T-helper 1 cell (primary cell): ENCODE results near the gene TIMM13.

ENCODE experiments used
- DNase-seq, 5 donors: peaks; one replicate each; pipeline ENCODE4 v3.0.0-alpha.2; 2012 to 2020

Gene TIMM13

DNA sequence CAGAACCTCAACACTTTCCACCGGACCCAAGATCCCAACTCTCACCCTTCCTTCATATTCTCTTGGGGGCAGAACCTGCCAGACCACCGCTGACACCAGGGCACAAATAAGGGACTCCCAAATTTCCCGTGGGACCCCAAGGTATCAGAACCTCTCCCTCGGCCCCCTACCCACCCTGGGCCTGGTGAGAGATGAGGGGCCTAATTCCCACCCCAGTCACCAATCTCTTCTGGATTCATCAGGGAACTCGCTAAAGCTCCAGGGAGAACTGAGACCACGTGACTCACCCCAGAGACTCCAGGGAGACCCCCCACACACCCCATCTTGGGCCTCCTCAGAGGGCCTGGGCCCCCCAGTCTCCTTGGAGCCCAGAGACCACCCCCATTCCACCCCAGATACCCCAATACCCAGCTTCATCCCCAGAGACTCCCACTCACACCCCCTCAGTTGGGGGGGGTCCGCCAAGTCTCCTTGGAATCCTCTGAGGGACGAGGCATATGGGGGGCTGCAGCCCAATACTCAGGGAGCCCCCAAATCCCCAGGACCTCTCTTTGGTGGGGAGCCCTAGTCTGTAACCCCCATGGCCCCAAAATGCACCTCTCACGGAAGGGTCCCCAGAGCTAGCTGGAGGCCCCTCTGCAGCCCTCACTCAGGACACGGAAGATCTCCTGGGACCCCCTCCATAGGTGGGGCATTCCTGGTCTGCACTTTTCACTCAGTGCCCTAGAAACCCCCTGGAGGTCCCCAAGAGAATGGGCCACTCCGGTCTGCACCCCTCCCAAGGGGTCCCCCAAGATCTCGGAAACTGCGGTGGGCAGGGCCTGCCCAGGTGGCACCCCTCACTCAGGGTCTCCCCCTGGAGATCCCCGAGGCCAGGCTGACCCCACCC lies 27.8 kb upstream of the TIMM13 start:
- no peak for DNase-seq

GRCh38 chr19:2454199-2454961 lies 27.0 kb upstream of the TIMM13 start:
- no peak for DNase-seq

DNA sequence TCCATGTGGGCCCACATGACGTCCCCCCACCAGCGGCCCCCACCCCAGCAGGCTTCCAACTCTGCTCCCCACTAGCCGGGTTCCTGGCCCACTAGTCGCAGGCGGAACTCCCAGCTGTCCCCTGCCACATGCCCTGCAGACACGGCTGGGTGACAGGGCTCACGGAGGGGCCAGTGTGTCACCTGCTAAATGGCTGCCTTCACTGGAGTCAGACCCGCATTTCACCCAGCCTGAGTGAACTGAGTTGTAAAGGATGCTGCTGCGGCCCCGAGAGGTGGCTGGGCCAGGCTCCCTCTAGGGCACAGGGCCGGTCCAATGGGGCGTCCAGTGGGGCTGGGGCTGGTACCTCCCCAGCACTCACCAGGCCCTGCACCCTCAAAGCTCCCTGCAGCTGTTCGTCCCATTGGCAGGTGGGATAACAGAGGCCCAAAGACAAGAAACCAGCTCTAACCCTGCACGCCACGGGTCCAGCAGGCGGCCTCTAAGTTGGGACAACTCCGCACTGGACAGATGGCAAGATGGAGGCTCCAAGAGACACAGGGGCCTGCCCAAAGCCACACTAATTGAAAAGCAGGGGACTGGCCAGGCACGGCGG lies 26.1 kb upstream of the TIMM13 start:
- DNase-seq: no peak

DNA sequence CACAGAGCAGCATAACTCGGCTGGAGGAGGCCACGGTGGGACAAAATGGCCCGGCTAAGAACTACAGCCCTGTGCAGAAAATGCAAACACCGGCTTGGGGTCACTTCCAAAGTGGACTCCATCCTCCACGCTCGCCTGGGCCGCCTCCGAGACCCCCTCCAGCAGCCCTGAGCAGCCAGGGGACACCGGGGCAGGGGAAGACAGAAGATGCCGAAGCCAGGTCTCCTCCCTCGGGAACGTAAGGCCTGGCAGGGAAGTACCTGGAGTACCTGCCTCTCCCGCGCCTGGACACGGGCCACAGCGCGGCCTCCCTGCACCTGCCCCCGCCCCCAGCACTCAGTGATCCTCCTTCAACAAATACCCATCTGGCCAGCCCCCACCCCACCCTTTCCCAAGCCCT lies 24.4 kb upstream of the TIMM13 start:
- no peak for DNase-seq

GRCh38 chr19:2451138-2451537 lies 23.8 kb upstream of the TIMM13 start:
- DNase-seq: no peak

GRCh38 chr19:2449019-2449418 lies 21.6 kb upstream of the TIMM13 start:
- no peak for DNase-seq

DNA sequence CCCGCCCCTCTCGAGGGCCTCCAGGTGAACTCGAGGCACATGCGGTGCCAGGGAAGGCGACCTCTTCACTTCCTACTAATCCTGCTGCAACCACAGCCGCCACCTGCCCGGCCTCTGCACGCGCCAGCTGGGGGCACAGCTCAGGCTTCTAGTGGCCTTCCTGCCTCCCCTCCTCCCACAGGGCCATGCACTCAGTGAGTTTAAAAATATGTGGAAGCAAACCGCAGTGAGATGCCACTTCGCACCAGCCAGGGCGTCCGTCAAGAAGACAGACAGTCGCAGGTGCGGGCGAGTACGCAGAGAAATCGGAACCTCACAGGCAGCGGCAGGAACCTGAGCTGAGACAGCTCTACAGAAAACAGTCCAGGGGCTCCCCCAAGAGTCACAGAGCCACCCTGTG lies 19.0 kb upstream of the TIMM13 start:
- no peak for DNase-seq

DNA sequence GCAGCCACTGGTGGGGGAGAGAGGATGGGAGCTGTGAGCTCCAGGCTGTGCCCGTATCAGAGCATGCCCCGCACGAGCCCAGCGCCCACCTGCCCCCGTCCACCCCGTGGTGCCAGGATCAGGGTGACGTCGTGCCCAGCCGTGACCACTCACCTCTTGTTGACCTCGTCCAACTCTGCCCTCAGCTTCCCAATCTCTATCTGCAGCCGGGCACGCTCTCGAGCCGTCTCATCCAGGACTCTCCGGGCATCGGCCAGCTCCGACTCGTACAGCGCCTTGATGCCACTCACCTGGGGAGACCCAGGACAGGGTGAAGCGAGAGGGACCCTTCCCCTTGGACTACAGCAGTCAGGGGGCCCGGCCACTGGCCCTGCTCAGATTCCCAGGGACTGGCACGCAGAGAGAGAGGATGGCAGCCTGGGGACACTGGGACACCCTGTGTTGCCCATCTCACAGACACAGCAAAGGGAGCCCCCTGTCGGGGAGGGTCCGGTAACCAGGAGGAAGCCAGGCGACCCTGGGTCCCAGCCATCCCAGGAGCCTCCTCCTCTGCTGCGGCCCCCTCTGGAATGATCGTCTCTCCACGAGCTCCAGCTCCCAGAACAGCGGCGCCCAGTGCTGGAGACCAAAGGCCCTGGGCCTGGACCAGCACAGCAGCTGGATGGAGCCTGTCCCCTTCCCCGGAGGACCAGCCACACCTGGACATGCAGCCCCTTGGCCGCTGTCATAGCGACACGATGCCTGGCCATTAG lies 17.0 kb upstream of the TIMM13 start:
- DNase-seq: no peak

GRCh38 chr19:2443785-2444182 lies 16.4 kb upstream of the TIMM13 start:
- no peak for DNase-seq

DNA sequence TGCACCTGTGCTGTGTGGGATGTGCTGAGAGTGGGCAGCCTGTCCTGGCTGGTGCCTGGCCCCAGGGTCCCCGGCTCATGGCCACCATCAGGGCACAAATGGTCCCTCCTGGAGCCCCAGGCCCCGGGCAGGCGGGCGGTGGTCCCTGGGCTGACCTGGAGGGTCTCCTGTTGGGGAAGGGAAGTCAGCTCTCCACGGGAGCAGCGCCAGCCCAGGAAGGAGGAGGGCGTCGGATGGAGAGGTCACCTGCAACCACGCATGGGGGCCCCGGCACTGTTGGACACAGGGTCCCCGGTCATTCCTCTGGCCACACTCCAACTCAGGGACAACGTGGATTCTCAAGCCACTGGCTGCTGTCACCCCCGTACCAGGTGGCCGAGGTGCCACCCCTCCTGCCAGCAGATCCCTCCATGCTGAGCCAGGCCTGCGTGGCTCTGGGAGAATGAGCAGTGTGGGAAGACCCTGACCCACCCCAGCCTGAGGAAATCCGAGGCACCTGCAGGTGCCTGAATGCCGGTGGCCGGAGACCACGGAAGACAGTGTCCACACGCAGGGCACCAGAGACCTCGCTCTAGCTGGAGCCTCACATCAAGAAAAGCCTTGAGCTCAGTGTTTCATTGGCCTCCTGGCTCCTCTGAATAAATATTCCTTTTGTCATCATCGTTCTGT lies 15.9 kb upstream of the TIMM13 start:
- no peak for DNase-seq

- no peak for DNase-seq
Observed at GRCh38 chr19:2441096-2441752, 13.8 kb upstream of the TIMM13 start.

GRCh38 chr19:2440515-2440914 lies 13.1 kb upstream of the TIMM13 start:
- DNase-seq: no peak

- no peak for DNase-seq
Observed at GRCh38 chr19:2438178-2438577, 10.8 kb upstream of the TIMM13 start.

- no peak for DNase-seq
Observed at GRCh38 chr19:2436926-2437325, 9.5 kb upstream of the TIMM13 start.

- no peak for DNase-seq
Observed at GRCh38 chr19:2436384-2436783, 9.0 kb upstream of the TIMM13 start.

DNA sequence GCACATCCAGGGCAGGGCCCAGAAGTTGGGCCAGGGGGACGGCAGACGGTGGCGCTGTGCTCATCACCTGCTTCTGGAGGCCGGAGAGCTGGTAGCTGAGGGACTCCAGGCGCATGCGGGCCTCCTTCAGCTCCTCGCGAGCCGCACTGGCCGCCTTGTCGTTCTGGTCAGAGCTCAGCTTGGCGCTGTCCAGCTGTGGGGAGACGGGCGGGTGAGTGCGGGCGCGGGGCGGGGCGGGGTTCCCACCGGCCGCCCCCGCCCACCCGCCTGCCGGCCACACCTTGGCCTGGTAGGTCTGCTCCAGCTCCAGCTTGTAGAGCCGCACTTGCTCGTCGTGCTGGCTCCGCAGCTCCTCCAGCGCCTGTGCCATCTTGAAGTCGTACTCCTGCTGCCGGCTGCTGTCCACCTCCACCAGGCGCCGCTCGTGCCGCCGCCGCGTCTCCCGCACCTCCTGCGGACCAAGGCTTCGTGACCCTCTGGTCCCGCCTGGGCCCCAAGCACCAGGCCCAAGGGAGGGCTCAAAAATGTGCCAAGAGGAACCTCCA lies 7.4 kb upstream of the TIMM13 start:
- no peak for DNase-seq

DNA sequence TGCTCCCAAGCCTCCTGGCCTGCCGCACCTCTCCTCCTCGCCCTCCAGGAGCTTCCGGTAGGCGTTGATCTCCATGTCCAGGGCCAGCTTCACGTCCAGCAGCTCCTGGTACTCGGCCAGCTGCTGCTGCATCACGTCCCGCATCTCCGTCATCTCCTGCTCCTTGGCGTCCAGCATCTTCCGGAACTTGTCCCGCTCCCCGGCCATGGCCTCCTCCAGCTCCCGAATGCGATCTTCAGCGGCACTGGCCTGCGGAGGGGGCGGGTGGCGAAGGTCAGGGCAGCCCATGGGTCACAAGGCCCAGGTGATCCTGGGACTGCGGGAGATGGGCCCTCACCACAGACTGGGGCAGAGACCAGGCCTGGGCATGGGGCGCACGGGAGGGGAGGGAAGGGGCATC lies 6.9 kb upstream of the TIMM13 start:
- DNase-seq: no peak

- no peak for DNase-seq
Observed at GRCh38 chr19:2433854-2434253, 6.5 kb upstream of the TIMM13 start.

- no peak for DNase-seq
Observed at GRCh38 chr19:2432131-2432848, 4.9 kb upstream of the TIMM13 start.

DNA sequence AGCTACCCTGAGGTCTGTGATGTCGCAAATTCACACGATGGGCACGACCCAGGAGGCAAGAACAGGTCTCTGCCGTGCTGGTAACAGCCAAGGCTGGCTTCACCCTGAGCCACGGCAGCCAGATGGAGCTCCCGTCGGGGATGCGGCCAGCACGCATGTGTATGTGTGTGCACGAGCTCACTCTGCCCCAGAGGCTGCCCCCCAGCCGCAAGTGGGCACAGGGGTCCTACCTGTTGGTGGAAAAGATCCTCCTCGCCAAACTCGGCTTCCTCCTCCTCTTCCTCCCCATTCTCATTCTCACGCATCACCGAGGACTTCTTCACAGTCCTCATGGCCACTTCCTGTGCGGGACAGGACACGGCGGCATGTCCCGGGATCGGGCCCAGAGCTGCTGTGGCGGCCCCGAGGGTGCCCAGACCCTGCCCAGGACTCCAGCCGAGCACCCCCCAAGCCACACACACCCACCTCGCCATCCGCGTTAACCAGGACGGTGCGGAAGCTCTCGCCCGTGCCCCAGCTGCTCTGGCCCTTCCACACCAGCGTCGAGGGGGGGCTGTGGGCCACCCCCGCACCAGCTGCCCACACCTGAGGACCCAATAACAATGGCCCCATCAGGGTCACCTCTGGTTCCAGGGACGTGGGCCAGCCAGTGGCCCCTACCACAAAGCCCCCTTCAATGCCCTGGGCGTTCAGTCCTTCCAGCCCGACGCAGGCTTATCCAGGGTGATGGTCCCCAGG lies 4.1 kb upstream of the TIMM13 start:
- DNase-seq: no peak
